HK-2 (cell line): ENCODE data around the gene SPI1.
A peak's percentile ranks its signal among the peaks of the same experiment; 100 is the strongest.

ENCODE experiments used
- DNase-seq: peaks from one replicate; pipeline ENCODE4 v3.0.0-alpha.2; 2018; ENCODE audit not compliant: unreplicated experiment

SPI1 gene

DNA sequence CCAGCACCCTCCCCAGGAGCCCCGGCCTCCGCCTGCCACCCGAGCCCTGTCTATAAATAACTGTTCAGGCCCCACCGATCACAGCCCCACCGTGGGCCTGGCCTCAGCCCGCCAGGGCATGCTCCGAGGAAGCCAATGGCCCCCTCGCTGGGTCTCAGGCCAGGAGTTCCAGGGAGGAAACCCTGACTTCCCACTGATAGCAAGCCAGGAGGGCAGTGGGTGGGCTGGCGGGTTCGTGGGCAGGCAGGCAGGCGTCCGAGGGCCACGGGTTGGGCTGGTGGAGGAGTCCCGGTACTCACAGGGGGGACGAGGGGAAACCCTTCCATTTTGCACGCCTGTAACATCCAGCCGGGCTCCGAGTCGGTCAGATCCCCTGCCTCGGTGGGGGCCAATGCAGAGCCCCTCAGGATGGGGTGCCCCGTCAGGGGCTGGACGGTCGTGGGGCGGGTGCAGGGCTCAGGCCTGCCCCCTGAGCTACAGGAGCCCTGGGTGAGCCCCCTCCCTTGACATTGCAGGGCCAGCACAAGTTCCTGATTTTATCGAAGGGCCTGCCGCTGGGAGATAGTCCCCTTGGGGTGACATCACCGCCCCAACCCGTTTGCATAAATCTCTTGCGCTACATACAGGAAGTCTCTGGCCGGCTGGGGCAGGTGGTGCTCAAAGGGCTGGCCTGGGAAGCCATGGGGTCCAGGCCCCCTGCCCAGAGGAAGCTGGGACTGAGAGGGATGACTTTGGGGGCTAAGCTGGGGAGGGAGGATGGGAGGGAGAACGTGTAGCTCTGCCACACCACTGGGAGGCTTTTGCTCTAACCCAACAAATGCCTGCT lies at the start of gene SPI1:
SPI1 (minus strand) TSS at position 538 of the 826 bp plus-strand sequence; CDS start at position 344, 194 bp downstream.
- DNase-seq = no peak

DNA sequence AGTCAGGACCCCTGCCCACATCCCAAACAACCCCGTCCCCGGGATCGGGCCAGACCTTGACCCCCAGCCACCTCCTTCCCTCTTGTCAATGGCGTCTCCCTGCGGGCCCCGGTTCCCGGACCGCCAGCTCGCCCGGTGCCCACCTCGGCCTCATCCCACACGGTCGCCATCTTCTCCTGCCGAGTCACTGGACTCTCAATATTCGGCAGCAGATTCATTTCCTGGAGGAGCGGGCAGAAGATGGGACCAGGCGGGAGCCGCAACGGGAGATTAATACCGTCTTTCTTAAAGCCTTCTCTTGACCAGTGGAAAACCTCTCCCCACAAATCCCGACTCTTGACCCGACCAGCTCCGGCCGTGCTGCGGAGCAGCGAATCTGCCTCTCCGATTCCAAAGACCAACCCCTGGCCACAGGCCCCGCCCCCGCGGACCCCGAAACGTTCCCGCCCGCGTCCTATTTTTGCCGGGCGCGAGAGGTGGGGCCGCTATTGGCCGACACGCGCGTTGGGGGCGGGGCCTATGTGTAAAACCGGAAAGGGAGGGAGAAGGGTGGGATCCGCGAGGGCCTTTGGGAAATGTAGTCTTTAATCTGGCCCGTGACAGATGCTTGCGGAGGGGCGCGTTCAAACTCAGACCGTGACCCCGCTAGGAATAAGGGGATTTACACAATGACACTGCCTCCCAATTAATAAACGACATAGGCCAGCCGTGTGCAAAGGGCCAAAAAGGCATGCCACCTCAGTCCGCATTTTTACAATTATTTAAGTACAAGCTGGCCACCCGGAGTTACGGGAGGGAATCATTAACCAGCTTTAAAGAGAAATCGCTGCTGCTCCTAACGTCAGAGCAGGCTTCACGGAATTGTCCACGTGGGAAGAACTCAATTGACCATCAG lies 48.0 kb upstream of the SPI1 start, which contains the start of gene PSMC3:
PSMC3 (minus strand) TSS at position 378 of the 895 bp plus-strand sequence; CDS start at position 218, 160 bp downstream.
- peak; percentile 94 for DNase-seq

DNA sequence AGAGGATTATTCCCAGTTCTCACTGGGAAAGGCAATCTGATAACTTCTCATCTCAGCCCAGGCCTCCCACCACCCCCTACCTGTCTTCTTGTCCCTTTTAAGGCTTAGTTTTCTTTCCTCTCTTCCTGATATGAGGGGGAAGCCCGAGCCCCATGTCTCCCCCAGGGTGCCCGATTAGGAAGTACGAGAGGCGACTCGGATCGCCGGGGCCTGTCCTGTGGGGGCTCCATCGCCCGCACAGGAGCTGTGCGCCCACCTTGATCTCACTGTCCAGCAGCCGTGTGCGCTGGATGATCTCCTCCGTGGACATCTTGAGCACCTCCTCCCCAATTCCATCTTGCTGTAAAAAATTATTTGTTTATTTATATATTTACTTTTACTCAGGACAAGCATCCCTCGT lies 47.3 kb upstream of the SPI1 start:
- DNase-seq = no peak

DNA sequence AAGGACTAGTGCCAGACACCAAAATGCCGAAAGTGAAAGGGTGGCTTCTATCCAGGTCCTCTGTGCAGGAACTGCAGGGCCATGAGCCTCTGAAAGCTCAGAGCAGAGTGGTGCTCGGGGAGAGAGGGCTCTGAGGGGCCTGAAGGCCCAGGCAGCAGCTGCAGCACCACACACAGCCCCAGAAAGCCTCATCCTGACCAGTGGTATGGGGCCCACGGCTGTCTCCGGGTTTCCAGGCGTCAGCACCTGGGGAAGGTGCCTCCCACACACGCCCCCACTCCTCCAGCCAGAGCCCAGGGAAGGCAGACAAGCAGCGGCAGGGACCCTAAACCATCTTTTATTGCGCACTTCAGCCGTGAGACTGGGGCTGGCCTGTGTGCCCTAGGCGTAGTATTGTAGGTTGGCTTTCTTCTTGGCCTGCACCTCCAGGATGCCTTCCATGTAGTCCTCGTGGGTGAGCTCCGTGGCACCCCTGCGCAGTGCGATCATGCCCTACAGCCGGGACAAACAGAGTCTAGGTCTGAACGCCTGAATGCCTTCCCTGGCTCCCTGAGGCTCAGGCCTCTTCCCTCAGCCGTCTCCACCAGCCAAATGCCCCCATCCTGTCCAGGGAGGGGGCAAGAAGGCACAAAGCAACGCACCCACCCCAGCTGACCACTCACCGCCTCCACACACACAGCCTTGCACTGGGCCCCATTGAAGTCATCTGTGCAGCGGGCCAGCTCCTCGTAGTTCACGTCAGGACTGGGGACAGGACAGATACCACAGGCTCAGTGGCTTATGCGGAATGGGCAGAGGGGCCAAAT lies 40.3 kb upstream of the SPI1 start:
- DNase-seq = no peak

DNA sequence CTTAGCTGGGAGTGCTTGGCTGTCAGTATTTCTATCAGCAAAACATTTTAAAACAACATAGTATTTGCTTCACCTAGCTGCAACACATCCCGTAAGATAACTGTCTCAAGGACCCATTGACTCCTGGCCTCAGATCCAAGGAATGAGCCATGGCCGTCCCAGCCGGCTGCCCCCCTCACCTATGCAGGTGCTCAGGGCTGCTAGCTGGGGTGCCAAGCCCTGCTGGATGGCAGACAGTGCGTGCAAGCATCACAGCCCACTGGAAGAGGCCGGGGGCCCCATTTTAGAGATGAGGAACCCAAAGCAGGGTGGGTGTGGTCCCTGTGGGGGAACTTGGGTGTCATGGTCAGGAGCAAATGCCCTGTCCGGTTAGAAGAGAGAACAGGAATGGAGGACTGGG lies 39.4 kb upstream of the SPI1 start:
- no peak for DNase-seq

DNA sequence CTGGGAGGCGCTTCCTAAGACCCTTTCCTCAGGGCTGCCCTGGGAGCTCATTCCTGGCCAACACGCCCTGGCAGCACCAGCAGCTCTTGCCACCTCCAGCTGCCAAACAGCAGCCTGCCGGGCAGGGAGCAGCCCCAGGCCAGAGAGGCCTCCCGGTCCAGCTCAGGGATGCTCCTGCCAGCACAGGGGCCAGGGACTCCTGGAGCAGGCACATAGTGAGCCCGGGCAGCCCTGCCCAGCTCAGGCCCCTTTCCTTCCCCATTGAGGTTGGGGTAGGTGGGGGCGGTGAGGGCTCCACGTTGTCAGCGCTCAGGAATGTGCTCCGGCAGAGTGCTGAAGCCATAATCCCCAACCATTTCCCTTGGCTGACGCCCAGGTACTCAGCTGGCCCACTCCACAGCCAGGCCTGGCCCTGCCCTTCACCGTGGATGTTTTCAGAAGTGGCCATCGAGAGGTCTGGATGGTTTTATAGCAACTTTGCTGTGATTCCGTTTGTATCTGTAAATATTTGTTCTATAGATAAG lies 37.7 kb upstream of the SPI1 start:
- peak; percentile 85 for DNase-seq

DNA sequence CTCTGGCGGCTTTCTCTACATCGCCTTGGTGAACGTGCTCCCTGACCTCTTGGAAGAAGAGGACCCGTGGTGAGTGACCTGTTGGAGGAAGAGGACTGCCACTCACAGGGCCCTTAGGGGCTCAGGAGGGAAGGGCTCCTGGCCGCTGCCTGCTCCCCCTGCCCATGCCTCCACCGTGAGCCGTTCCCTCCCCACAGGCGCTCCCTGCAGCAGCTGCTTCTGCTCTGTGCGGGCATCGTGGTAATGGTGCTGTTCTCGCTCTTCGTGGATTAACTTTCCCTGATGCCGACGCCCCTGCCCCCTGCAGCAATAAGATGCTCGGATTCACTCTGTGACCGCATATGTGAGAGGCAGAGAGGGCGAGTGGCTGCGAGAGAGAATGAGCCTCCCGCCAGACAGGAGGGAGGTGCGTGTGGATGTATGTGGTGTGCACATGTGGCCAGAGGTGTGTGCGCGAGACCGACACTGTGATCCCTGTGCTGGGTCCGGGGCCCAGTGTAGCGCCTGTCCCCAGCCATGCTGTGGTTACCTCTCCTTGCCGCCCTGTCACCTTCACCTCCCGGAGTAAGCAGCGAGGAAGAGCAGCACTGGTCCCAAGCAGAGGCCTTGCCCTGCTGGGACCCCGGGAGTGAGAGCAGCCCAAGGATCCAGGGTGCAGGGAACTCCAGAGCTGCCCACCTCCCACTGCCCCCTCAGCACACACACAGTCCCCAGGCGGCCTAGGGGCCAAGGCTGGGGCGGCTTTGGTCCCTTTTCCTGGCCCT lies 36.9 kb upstream of the SPI1 start:
- DNase-seq = no peak

DNA sequence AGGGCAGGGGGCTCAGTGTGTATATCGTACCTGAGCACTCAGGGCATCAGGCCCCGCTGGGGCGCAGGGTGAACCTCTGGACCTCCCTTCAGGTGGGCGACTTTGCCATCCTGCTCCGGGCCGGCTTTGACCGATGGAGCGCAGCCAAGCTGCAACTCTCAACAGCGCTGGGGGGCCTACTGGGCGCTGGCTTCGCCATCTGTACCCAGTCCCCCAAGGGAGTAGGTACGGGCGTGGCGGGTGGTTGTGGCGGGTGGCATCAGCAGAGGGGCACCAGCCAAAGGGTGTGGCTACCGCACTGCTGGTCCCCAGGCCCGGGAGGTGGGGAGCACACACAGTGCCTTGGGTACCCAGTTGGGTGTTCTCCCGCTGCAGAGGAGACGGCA lies 36.3 kb upstream of the SPI1 start:
- no peak for DNase-seq

DNA sequence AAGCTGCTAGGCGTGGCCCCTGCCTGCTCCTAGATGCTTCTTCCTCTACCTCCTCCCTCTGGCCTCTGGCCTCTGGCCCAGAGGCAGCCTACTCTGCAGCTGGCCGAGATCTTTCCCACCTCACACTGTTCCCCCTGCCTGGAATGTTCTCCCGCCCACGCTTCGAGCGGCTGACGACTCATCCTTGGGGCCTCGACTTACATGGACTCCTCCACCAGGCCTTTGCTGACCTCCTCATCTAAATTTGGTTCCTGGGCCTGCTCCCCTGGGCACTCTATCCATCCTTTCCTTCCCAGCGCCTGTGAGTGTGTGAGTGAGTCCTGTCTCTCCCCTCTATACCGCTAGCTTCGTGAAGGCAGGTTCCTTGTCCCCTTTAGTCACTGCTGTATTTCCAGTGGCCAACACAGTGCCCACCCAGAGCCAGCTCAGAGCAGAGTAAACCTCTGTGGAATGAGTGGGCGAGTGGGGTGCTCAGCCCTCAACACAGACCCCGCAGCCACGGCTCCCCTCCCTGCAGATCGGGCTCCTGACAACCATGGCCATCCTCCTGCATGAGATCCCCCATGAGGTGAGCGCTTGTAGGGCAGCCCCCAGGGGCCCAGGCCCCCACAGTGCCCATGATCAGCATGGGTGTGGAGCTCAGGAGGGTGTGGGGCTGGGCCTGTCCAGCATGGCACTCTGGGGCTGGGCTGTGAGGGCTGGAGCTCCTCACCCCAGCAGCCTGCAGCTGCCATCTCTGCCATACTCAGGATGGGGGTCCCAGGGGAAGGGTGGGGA lies 35.7 kb upstream of the SPI1 start:
- no peak for DNase-seq

DNA sequence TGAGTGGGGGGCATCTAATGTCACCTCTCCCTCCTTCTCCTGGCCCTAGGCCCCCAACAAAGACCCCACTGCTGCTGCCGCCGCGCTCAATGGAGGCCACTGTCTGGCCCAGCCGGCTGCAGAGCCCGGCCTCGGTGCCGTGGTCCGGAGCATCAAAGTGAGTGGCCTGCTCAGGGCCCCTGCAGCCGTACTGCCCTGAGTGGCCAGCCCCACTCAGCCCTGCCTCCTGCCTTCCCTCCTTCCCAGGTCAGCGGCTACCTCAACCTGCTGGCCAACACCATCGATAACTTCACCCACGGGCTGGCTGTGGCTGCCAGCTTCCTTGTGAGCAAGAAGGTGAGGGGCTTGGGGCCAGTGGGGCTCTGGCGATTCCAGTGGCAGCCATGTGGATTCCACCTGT lies 35.0 kb upstream of the SPI1 start:
- DNase-seq = no peak

DNA sequence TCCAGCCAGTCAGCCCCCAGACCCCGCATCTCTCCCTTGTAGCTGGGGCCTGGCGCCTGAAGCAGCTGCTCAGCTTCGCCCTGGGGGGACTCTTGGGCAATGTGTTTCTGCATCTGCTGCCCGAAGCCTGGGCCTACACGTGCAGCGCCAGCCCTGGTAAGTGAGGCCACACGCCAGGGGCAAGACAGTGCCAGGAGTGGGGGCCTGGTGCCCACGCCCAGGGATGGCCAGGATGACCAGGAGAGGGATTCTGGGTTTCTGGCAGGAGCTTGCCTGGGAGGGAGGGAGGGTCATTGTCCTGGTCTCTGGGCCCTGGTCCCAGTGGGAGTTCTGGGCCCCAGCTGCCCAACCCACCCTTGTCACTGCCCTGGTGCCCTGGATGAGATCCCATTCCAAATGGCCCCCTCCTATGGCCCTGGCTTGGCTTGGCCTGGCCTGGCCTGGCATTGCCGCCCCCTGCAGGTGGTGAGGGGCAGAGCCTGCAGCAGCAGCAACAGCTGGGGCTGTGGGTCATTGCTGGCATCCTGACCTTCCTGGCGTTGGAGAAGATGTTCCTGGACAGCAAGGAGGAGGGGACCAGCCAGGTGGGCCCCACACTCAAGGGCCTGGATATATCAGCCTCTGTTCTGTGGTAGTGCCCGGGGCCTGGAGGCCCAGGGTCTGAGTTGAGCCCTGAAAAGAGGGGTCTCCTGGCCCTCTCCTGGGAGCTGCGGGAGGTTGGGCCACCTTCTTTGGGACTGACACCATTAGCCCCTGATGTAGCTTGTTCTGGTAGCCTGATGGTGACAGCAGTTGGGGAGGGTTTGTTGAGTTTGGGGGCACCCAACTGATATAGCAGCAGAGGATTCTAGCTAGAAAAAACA lies 33.8 kb upstream of the SPI1 start:
- DNase-seq = no peak

DNA sequence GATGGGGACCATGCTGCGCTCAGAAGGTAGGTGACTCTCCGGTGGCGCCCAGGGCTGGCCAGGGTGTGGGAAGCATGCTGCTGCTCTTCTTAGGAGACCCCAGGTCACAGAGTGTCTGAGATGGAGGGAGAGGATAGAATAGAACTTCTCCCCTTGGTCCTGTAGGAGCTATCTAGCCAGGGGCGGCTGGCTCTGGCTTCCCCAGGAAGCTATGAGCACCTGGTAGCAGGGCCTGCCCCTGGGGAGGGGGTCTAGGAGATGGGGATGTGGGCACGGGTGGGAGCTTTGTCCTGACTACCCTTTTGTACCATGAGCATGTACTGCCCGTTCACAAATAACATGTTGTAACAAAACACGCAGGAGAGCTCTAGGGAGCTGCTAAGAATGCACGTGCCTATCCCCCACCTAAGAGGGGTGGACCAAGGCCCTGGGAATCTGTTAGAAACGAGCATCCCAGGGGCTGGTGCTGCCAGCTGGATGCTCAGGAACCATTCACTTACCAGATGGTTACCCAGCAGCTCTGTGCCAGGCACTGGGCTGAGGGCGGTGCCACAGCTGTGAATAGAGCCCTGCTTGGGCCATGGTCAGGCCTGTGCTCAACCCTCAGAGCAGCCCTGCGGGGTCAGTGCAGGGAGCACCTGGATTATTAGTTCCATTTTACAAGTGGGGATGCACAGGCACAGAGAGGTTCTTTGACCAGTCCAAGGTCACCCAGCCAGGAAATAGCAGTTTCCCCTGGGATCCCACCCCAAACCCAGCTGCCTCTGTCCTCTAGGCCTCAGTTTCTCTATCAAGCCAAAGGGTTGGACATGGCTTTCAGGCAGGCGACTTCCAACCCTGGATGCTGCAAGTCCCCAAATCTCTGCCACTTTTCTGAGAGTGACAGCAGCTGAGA lies 32.3 kb upstream of the SPI1 start:
- no peak for DNase-seq

DNA sequence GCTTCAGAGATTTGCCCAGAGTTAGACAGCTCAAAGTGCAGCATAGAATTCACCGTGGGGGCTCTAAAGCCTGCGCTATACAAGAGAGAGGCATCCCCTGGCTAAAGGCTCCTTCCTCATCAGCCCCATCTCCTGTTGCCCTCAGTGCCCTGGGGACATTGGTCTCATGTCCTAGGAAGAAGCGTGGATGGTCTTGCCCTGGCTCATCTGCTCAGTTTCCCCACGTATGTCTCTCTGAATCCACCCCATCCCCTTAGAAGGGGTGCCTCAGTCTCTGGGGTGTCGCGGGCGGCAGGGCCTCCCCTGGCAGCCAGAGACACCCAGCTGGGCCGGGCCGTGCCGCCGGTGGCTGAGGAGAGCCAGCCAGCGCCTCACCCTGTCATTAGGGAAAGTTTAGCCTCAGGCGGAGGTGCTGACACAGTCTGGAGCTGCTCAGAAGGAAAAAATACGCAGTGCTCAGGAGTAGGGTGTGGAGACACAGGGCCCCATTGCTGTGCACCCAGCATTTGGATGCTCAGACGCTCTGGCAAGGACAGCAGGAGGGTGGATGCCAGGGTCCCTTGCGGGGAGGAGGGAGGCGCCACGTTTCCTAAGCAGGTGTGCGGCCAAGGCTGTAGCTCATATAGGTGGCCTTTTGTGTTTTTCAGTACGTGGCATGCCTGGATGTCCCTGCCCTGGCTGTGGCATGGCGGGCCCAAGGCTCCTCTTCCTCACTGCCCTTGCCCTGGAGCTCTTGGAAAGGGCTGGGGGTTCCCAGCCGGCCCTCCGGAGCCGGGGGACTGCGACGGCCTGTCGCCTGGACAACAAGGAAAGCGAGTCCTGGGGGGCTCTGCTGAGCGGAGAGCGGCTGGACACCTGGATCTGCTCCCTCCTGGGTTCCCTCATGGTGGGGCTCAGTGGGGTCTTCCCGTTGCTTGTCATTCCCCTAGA lies 31.4 kb upstream of the SPI1 start:
- no peak for DNase-seq

DNA sequence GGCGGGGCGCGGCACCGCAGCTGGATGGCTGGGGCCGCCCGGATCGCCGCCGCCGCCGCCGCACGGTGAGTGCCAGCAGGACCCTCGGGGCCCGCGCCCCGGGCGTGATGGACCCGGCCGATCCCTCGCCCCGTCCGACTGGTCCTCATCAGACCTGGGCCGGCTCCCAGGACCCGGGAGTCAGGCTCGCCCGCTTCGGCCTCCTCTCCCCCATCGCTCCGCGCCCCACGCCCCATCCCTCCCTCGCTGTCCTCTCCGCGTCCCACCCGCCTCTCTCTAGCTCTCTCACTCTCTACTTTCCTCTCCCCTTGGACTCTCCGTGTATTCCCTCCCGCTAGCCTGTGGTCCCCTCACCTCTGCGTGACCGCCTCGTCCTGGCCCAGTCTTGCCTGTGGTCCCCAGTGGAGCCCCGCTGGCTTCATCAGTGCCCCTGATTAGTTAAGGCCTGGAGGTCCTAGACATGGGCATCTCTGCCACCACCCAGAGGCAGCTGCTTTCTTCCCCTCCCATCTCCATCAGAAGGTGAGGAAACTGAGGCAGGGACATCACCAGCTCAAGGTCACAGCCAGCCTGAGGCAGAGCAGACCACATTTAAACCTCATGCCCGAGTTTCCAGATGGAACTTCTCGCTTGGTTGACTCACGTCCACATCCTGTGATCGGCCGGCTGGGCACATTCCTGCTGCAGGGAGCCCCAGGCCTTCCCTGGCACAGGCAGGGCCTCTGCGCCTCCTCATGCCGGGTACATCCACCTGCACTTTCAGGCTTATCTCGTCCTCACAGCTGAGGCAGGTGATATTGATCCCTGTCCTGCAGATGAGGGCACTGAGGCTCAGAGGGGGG lies 30.5 kb upstream of the SPI1 start:
- peak; percentile 76 for DNase-seq

DNA sequence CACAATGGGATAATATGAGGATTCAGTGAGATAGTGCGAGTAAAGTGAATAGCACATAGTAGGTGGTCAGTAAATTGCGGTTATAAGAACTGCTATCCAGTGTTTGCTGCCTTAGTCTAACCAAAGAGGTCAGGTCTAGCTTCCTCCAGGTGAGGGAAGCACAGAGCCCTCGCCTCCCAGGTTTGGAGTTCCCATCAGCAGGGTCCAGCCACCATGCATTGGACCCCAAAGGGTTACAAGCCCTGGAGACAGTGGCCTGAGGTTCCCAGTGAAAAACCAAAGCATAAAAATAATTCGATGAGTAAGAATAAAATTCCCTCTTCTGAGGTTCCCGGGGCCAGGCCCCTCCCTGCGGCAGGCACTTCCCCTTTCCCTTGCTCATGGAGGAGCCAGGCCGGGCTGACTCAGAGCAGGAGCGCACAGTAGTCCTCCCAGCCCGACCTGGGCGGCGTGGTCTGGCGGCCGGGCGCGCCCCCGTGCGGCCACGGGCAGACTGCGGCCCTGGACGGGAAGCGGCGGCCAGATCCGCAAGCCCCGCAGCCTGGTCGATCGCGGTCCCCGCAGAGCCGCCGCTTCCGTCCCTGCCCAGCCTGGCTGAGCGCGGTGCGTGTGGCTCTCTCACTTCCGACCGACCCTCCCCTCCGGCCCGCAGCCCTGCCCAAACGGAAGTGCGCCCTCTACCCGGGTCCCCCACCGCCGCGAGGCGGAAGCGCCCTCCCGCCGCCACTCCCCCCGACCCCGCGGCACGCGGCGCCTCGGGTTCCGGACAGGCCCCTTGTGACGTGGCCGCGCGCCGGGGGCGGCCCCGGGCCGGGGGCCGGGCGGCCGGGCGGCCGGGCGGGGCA lies 29.6 kb upstream of the SPI1 start, which contains the start of gene SLC39A13:
SLC39A13 (plus strand) TSS at position 845 of the 845 bp plus-strand sequence. CDS start 1,505 bp downstream, outside the sequence.
- peak; percentile 92 for DNase-seq
